Activated T-cell treated with anti-CD3 and anti-CD28 coated beads, Interleukin-2, amount 50 U/mL, for 24 hours (primary cell): ENCODE results near the gene EPHA6.
"Not testable (repeated sequence)": the region's sequence is repeated elsewhere in the genome, so short reads cannot be mapped to it uniquely, and the experiment has no call there.

Source experiments
- DNase-seq: peaks from one replicate; pipeline ENCODE4 v3.0.0-alpha.2; 2020
- H3K27ac Mint-ChIP-seq: 2 replicates; pipeline ENCODE4 v1.8.0; 2020; ENCODE audit warnings: mild to moderate bottlenecking, mixed read lengths
- H3K27me3 Mint-ChIP-seq: 2 replicates; pipeline ENCODE4 v1.8.0; 2020; ENCODE audit warnings: mixed read lengths
- H3K36me3 Mint-ChIP-seq: 2 replicates; pipeline ENCODE4 v1.8.0; 2020; ENCODE audit warnings: low read depth, mixed read lengths
- H3K4me1 Mint-ChIP-seq: 2 replicates; pipeline ENCODE4 v1.8.0; 2020; ENCODE audit warnings: low read depth, mixed read lengths
- H3K4me3 Mint-ChIP-seq: 2 replicates; pipeline ENCODE4 v1.8.0; 2020; ENCODE audit warnings: mild to moderate bottlenecking, moderate library complexity, mixed read lengths
- H3K9me3 Mint-ChIP-seq: 2 replicates; pipeline ENCODE4 v1.8.0; 2020; ENCODE audit warnings: mixed read lengths

Gene EPHA6

GRCh38 chr3:97495896-97496295 is 681.5 kb downstream of the EPHA6 start:
- H3K4me3 Mint-ChIP-seq, result no peak overlapping the region
- H3K9me3 Mint-ChIP-seq, result no peaks in the 10 kb centered on the region
- H3K27ac Mint-ChIP-seq, result no peak overlapping the region
- H3K27me3 Mint-ChIP-seq, result no peaks in the 10 kb centered on the region
- no peak for DNase-seq
- H3K4me1 Mint-ChIP-seq, result no peaks in the 10 kb centered on the region
- H3K36me3 Mint-ChIP-seq, result no peaks in the 10 kb centered on the region

DNA sequence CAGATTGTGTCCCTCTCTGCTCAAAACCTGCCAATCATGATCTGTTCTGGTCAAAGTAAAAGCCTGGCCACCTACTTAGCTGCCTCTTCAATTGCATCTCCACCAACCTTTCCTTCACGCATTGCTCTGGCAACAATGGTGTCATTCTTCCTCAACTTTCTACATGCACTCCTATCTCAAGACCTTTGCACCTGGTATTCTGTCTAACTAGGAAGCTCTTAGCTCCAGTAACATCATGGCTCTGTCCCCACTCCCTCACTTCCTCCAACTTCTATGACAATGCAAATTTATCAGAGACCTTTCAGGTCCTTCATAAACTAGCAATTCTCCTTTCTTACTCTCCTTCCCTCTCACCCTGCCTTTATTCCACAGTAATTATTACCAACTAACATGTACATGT is 682.7 kb downstream of the EPHA6 start:
- no peaks in the 10 kb centered on the region for H3K27me3 Mint-ChIP-seq
- H3K4me1 Mint-ChIP-seq, result no peaks in the 10 kb centered on the region
- DNase-seq, result no peak
- no peak overlapping the region for H3K4me3 Mint-ChIP-seq
- peaks cover 5% of the 10 kb centered on the region for H3K9me3 Mint-ChIP-seq
- H3K36me3 Mint-ChIP-seq, result no peaks in the 10 kb centered on the region
- no peak overlapping the region for H3K27ac Mint-ChIP-seq

DNA sequence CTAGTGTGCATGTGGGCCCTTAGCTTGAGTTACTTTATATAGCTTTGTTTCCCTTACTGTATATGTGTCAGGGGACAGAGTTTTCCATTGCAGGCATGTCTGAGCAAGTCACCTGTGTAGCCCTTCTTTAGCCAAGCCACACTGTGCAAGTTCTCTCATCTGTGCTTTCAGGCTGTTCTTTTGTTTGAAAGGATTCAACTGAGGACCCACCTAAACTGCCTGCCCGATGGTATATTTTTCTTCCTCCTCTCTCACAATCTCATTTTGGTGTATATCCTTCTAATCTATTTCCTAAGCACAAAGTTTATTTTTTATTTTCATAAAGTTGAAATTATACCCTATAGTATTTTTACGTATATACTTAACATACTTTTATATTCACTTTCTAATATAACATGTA is 690.1 kb downstream of the EPHA6 start:
- no peak for DNase-seq
- Mint-ChIP-seq H3K36me3 (no peaks in the 10 kb centered on the region), H3K9me3 (peaks cover 31% of the 10 kb centered on the region), H3K4me3 (no peak overlapping the region), H3K4me1 (no peaks in the 10 kb centered on the region), H3K27ac (no peak overlapping the region), H3K27me3 (no peaks in the 10 kb centered on the region)

DNA sequence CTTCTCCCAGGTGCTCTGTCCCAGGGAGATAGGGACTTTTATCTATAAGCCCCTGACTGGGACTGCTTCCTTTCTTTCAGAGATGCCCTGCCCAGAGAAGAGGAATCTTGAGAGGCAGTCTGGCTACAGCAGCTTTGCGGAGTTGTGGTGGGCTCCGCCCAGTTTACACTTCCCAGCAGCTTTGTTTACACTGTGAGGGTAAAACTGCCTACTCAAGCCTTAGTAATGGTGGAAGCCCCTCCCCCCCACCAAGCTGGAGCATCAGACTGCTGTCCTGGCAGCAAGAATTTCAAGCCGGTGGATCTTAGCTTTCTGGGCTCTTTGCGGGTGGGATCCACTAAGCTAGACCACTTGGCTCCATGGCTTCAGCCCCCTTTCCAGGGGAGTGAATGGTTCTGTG is 696.4 kb downstream of the EPHA6 start:
- Mint-ChIP-seq H3K9me3 (peaks cover 19% of the 10 kb centered on the region), H3K36me3 (no peaks in the 10 kb centered on the region), H3K27me3 (no peaks in the 10 kb centered on the region), H3K27ac (no peak overlapping the region), H3K4me1 (no peaks in the 10 kb centered on the region), H3K4me3 (no peak overlapping the region)
- DNase-seq, result no peak

DNA sequence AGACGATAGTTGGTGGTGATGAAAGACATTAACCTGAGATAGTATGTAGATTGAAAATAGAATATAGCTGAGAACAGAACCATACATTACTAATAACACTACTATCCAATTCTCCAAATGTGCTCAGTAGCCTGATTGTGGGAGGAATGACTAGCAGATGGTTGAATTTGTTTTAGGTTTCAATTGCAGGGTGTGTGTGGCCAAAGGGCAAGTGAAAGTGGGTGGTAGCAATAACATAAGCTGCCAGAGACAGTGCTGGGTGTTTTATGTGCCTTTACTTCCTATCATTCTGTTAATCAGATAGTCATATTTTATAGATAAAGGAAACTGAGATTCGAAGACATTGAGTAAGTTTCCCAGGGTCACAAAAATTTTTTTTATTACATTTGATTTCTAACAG is 700.7 kb downstream of the EPHA6 start:
- Mint-ChIP-seq H3K4me3 (no peak overlapping the region), H3K9me3 (peaks cover 2% of the 10 kb centered on the region), H3K36me3 (no peaks in the 10 kb centered on the region), H3K27me3 (no peaks in the 10 kb centered on the region), H3K4me1 (no peaks in the 10 kb centered on the region), H3K27ac (no peak overlapping the region)
- no peak for DNase-seq

DNA sequence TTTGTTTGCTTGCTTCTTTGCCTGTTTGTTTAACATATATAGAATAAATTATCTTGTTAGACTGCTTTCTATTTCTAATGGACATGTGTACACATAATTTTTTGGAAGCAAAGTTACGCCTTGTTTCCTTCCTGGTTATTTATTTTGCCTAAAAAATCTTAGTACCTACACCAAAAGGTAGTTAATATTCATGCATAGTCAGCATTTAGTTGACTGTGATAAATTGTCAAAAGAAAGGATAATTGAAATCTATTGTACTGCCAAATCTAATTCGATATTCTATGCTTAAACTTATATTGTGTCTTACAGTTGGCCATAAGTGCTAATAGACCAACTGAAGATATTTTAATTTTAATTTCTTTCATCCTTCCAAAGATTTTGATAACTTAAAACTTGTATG is 716.3 kb downstream of the EPHA6 start:
- no peak overlapping the region for H3K27ac Mint-ChIP-seq
- no peaks in the 10 kb centered on the region for H3K27me3 Mint-ChIP-seq
- no peak overlapping the region for H3K4me3 Mint-ChIP-seq

GRCh38 chr3:97547573-97547972 is 733.2 kb downstream of the EPHA6 start:
- not testable (repeated sequence) for H3K4me1 Mint-ChIP-seq, H3K27ac Mint-ChIP-seq, H3K4me3 Mint-ChIP-seq, H3K27me3 Mint-ChIP-seq, DNase-seq, H3K9me3 Mint-ChIP-seq, H3K36me3 Mint-ChIP-seq

More for the DNA sequence above, 716.3 kb downstream of the EPHA6 start:
- H3K4me1 Mint-ChIP-seq, result no peaks in the 10 kb centered on the region
- peaks cover 1% of the 10 kb centered on the region for H3K9me3 Mint-ChIP-seq
- no peaks in the 10 kb centered on the region for H3K36me3 Mint-ChIP-seq
- no peak for DNase-seq

DNA sequence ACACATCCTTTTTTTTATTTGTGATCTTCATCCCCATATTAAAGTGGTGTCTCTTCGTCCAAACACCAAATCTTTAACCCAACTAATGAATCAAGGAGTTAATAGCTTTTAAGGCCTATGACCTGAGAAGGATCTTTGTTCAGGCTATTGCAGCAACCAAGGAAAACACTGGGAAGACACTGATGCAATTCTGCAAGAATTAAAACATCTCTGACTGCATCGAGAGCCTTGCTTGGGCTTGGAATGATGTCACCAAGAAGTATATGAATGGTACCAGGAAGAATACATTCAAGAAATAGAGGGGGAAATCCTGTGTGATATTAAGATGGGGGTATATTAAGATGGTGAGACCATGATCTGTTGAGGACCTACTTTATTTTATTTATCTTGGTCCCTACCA is 736.0 kb downstream of the EPHA6 start:
- Mint-ChIP-seq H3K9me3 (peaks cover 6% of the 10 kb centered on the region), H3K4me3 (no peak overlapping the region), H3K4me1 (no peaks in the 10 kb centered on the region), H3K27me3 (no peaks in the 10 kb centered on the region), H3K27ac (no peak overlapping the region), H3K36me3 (no peaks in the 10 kb centered on the region)
- no peak for DNase-seq

DNA sequence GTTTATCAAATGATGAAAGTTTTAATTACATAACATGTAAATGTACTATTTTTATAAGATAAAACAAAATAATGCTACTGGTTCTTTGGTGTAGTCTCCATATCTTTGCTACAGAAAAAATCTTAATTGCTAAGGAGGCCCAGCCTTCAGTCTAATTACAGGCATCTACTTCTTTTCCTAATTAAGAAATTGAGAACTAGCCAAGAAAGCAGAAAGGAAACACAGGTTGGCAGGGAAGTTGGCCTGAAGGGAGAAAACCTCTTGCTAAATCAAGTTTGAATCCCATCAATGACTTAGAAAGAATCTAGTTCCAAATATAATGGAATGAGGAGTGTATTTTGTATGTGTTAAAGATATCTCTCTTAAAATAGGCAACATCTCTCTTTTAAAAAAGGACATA is 737.8 kb downstream of the EPHA6 start:
- peaks cover 6% of the 10 kb centered on the region for H3K9me3 Mint-ChIP-seq
- H3K27me3 Mint-ChIP-seq, result no peaks in the 10 kb centered on the region
- H3K4me3 Mint-ChIP-seq, result no peak overlapping the region
- H3K4me1 Mint-ChIP-seq, result no peaks in the 10 kb centered on the region
- DNase-seq, result no peak
- no peaks in the 10 kb centered on the region for H3K36me3 Mint-ChIP-seq
- H3K27ac Mint-ChIP-seq, result no peak overlapping the region

- H3K27ac Mint-ChIP-seq, result no peak overlapping the region
- H3K4me3 Mint-ChIP-seq, result no peak overlapping the region
- H3K9me3 Mint-ChIP-seq, result no peaks in the 10 kb centered on the region
Observed at GRCh38 chr3:97575742-97576141, 761.3 kb downstream of the EPHA6 start.

DNA sequence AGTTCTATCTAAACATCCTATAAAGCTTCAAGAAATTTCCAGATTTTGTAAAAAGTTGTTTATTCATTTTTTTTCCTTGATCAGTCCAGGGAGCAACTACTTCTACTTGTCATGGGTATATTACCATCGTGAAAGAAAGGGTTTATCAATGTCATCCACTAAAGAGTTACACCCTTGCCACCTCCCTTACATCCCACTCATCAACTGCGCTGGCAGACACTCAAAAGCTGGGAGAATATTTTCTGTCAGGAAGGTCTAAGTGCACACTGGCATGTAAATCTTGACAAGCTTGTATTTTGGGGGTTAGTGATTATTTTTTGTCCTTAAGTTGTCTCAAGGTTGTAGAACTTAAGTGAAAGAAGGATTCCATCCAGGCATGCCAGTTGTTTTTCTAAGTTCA is 761.8 kb downstream of the EPHA6 start:
- Mint-ChIP-seq H3K4me1 (no peaks in the 10 kb centered on the region), H3K27ac (no peak overlapping the region), H3K4me3 (no peak overlapping the region), H3K36me3 (no peaks in the 10 kb centered on the region), H3K9me3 (no peaks in the 10 kb centered on the region), H3K27me3 (no peaks in the 10 kb centered on the region)
- no peak for DNase-seq

More at GRCh38 chr3:97575742-97576141, 761.3 kb downstream of the EPHA6 start:
- no peak for DNase-seq
- no peaks in the 10 kb centered on the region for H3K4me1 Mint-ChIP-seq
- H3K36me3 Mint-ChIP-seq, result no peaks in the 10 kb centered on the region
- H3K27me3 Mint-ChIP-seq, result no peaks in the 10 kb centered on the region

- no peaks in the 10 kb centered on the region for H3K27me3 Mint-ChIP-seq
- no peak overlapping the region for H3K4me3 Mint-ChIP-seq
- no peak overlapping the region for H3K27ac Mint-ChIP-seq
- no peak for DNase-seq
- no peaks in the 10 kb centered on the region for H3K9me3 Mint-ChIP-seq
- H3K4me1 Mint-ChIP-seq, result no peaks in the 10 kb centered on the region
- no peaks in the 10 kb centered on the region for H3K36me3 Mint-ChIP-seq
Observed at GRCh38 chr3:97579365-97579764, 765.0 kb downstream of the EPHA6 start.

DNA sequence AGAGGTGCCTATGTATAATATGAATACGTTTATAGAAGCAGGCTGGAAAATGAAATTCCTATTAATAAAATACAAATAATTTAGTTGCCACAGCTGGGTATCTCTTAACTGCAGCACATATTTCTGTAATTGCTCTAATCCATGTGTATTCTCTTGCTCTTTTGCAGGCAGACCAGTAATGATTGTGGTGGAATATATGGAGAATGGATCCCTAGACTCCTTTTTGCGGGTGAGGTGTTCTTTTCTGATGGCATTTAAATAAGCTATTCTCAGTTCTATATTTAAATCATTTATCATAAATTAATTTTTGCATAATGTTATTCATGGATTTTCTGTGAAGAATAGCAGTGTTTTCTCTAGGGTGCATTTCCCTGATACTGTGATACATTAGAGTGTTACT is 796.2 kb downstream of the EPHA6 start:
- H3K27ac Mint-ChIP-seq, result no peak overlapping the region
- DNase-seq, result no peak

GRCh38 chr3:97612632-97613031 is 798.2 kb downstream of the EPHA6 start:
- no peaks in the 10 kb centered on the region for H3K9me3 Mint-ChIP-seq
- H3K27ac Mint-ChIP-seq, result no peak overlapping the region
- H3K36me3 Mint-ChIP-seq, result no peaks in the 10 kb centered on the region
- no peak for DNase-seq
- no peaks in the 10 kb centered on the region for H3K4me1 Mint-ChIP-seq
- H3K27me3 Mint-ChIP-seq, result peaks cover 5% of the 10 kb centered on the region
- no peak overlapping the region for H3K4me3 Mint-ChIP-seq

More for the DNA sequence above, 796.2 kb downstream of the EPHA6 start:
- H3K4me1 Mint-ChIP-seq, result no peaks in the 10 kb centered on the region
- peaks cover 5% of the 10 kb centered on the region for H3K27me3 Mint-ChIP-seq
- H3K36me3 Mint-ChIP-seq, result no peaks in the 10 kb centered on the region
- no peaks in the 10 kb centered on the region for H3K9me3 Mint-ChIP-seq
- no peak overlapping the region for H3K4me3 Mint-ChIP-seq

DNA sequence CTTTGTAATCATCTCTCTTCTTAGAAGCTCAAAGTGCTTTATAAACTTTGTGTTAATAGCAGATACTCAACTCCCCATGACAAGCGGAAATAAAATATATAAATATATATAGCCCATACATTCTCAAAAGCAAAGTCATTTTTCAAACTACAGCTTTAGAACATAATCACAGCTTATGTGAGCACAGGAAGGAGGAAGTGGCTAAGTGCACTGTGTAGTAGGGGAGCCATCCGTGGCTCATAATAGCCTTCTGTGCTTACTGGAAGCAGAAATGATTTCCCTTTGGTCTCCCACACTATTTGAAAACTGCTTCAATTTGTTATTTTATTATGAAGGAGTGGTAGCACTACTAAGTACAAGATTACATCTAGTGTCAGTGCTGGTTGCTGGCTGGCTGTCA is 798.7 kb downstream of the EPHA6 start:
- Mint-ChIP-seq H3K4me1 (no peaks in the 10 kb centered on the region), H3K36me3 (no peaks in the 10 kb centered on the region), H3K4me3 (no peak overlapping the region), H3K27me3 (peaks cover 5% of the 10 kb centered on the region), H3K9me3 (peaks cover 5% of the 10 kb centered on the region), H3K27ac (no peak overlapping the region)
- DNase-seq, result no peak

DNA sequence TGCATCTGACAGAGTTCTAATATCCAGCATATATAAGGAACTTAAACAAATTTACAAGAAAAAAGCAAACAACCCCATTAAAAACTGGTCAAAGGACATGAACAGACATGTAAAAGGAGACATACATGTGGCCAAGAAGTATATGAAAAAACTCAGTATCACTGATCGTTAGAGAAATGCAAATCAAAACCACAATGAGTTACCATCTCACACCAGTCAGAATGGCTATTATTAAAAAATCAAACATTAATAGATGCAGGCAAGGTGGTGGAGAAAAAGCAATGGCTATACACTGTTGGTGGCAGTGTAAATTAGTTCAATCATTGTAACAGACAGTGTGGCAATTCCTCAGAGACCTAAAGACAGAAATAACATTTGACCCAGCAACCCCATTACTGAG is 806.1 kb downstream of the EPHA6 start:
- not testable (repeated sequence) for H3K4me3 Mint-ChIP-seq, H3K4me1 Mint-ChIP-seq, H3K9me3 Mint-ChIP-seq, H3K36me3 Mint-ChIP-seq, H3K27me3 Mint-ChIP-seq, H3K27ac Mint-ChIP-seq, DNase-seq
